Endothelial cell of umbilical vein (primary cell): ENCODE results near the gene CLSTN2. TPM values are rescaled to one million over a fixed set of nuclear protein-coding genes. Genes with fewer than 3 reads are reported as not detected.

ENCODE experiments used
- BruUV-seq: library from RNA; stranded (reverse); fragments of 400-500 nt; replicated peaks from 2 replicates; lab custom pipeline; 2021; lab: Mats Ljungman, UMichigan
- CTCF ChIA-PET: fragments of 300-600, 350-600 bp; sonication (Branson Sonifier 250); formaldehyde crosslinking; loops from one replicate; lab custom pipeline; 2021; ENCODE audit warnings: antibody characterized with exemption, inconsistent platforms; lab: Charles Lee
- POLR2A ChIA-PET: fragments of 300-600, 350-600 bp; sonication (Branson Sonifier 250); formaldehyde crosslinking; loops from one replicate; lab custom pipeline; 2021; ENCODE audit warnings: antibody characterized with exemption, inconsistent platforms; lab: Charles Lee
- DNase-seq: peaks from one replicate; pipeline ENCODE4 v3.0.0-alpha.2; 2011; ENCODE audit warnings: low read depth, low spot score
- FAIRE-seq: peaks from 2 replicates; lab custom pipeline; 2011; peaks lifted over from hg19 to GRCh38; lab: Jason Lieb, UNC
- H2AFZ ChIP-seq: 2 replicates; pipeline ENCODE4 v1.6.0; 2012; ENCODE audit warnings: low read depth, low read length, control low read depth, inconsistent platforms
- H3K27ac ChIP-seq: 2 replicates; pipeline ENCODE4 v1.5.1; 2011; ENCODE audit warnings: low read depth, mild to moderate bottlenecking, control low read depth, low read length, moderate library complexity; ENCODE audit not compliant: insufficient read depth
- H3K27me3 ChIP-seq, 2 experiments: 2 replicates each; pipeline versions ENCODE4 v1.6.0 to v1.6.1; 2011; ENCODE audit warnings: low read length in 2 of 2, mixed read lengths in 1 of 2; ENCODE audit not compliant: control insufficient read depth in 2 of 2, insufficient read depth in 2 of 2
- H3K36me3 ChIP-seq, 2 experiments: 2 replicates in 1 of 2; 3 replicates in 1 of 2; pipeline ENCODE4 v1.5.1; 2011; ENCODE audit warnings: low read length in 2 of 2, mild to moderate bottlenecking in 1 of 2, moderate library complexity in 1 of 2; ENCODE audit not compliant: control insufficient read depth in 2 of 2, insufficient read depth in 2 of 2; ENCODE audit errors: extremely low read depth in 1 of 2
- H3K4me1 ChIP-seq: 3 replicates; pipeline ENCODE4 v1.5.1; 2011; ENCODE audit warnings: mild to moderate bottlenecking, low read length; ENCODE audit not compliant: control insufficient read depth, insufficient read depth; ENCODE audit errors: extremely low read depth
- H3K4me2 ChIP-seq: 2 replicates; pipeline ENCODE4 v1.6.1; 2011; ENCODE audit warnings: low read length, control low read depth, mixed read lengths; ENCODE audit not compliant: insufficient read depth
- H3K4me3 ChIP-seq, 3 experiments: fragments of 200-600 bp in 1 of 3; sonication (generic), shearing (Covaris generic) in 1 of 3; replicated peaks in 1 of 3; 2 replicates each; pipeline ENCODE4 v1.5.1; 2011 to 2016; ENCODE audit warnings: control low read depth in 3 of 3, low read length in 3 of 3, mild to moderate bottlenecking in 2 of 3, inconsistent platforms in 1 of 3, low read depth in 1 of 3, moderate library complexity in 1 of 3; ENCODE audit not compliant: insufficient read depth in 1 of 3
- H3K79me2 ChIP-seq: 2 replicates; pipeline ENCODE4 v1.6.0; 2012; ENCODE audit warnings: low read length, inconsistent platforms; ENCODE audit not compliant: control insufficient read depth, insufficient read depth
- H3K9ac ChIP-seq: replicated peaks from 2 replicates; pipeline ENCODE3; 2011; ENCODE audit warnings: low read length, control low read depth; ENCODE audit not compliant: insufficient read depth; ENCODE audit errors: extremely low read depth
- H3K9me1 ChIP-seq: replicated peaks from 3 replicates; pipeline ENCODE4 v1.6.0; 2011; ENCODE audit warnings: mild to moderate bottlenecking, low read length; ENCODE audit not compliant: control insufficient read depth, insufficient read depth; ENCODE audit errors: extremely low read depth
- H3K9me3 ChIP-seq: replicated peaks from 2 replicates; pipeline ENCODE4 v1.5.1; 2012; ENCODE audit warnings: low read length, inconsistent platforms; ENCODE audit not compliant: control insufficient read depth, insufficient read depth
- H4K20me1 ChIP-seq: replicated peaks from 2 replicates; pipeline ENCODE3; 2011; ENCODE audit warnings: mild to moderate bottlenecking, low read length; ENCODE audit not compliant: control insufficient read depth, insufficient read depth; ENCODE audit errors: extremely low read depth
- EZH2 ChIP-seq: IDR thresholded peaks from 2 replicates; pipeline ENCODE4 v1.6.1; 2012; ENCODE audit warnings: borderline replicate concordance, low read depth, mild to moderate bottlenecking, moderate library complexity, low read length, inconsistent platforms; ENCODE audit not compliant: severe bottlenecking
- FOS ChIP-seq: IDR thresholded peaks from 2 replicates; pipeline ENCODE4 v1.6.1; 2011; ENCODE audit warnings: mild to moderate bottlenecking, low read length, moderate library complexity, borderline replicate concordance; ENCODE audit not compliant: insufficient read depth
- GATA2 ChIP-seq: IDR thresholded peaks from 2 replicates; pipeline ENCODE4 v1.7.0; 2011; ENCODE audit warnings: low read depth, mild to moderate bottlenecking, moderate library complexity, mixed read lengths, low read length; ENCODE audit not compliant: insufficient read length, insufficient read depth
- JUN ChIP-seq: IDR thresholded peaks from 2 replicates; pipeline ENCODE4 v1.6.1; 2011; ENCODE audit warnings: borderline replicate concordance, low read depth; ENCODE audit not compliant: insufficient read length, insufficient read depth
- MYC ChIP-seq: IDR thresholded peaks from one replicate; pipeline ENCODE4 v1.6.1; 2011; ENCODE audit warnings: mild to moderate bottlenecking, low read depth, low read length
- POLR2A ChIP-seq: IDR thresholded peaks from 2 replicates; pipeline ENCODE4 v1.6.1; 2012; ENCODE audit warnings: low read depth, mild to moderate bottlenecking, control low read depth, low read length
- POLR2AphosphoS5 ChIP-seq: IDR thresholded peaks from 2 replicates; pipeline ENCODE4 v1.6.1; 2012; ENCODE audit warnings: low read depth, mild to moderate bottlenecking, control low read depth, low read length, moderate library complexity; ENCODE audit not compliant: insufficient read depth
- dilution Hi-C: fragments of 300-500 bp; cut with MboI; formaldehyde crosslinking; loops from one replicate; pipeline ENCODE4 v1.15.0; 2019; ENCODE audit warnings: low sequenced_read_pairs; ENCODE audit not compliant: extremely low pct_ligation_motif_present
- intact Hi-C: fragments of 100-400 bp; cut with micrococcal nuclease; formaldehyde crosslinking; loops from one replicate; pipeline ENCODE4 v1.10.0; 2022
- polyA plus RNA-seq, 4 experiments: library from polyadenylated mRNA; depleted of rRNA in 3 of 4; stranded (reverse) in 3 of 4; unstranded in 1 of 4; fragments of >200 nt; gene quantifications; 2 replicates each; pipeline versions ENCODE4 v1.2.1 to v1.2.3, GENCODE V29; 2011 to 2012; ENCODE audit warnings: missing spikeins in 1 of 4
- total RNA-seq: library from RNA; stranded (reverse); gene quantifications from 2 replicates; pipeline ENCODE4 v1.2.3, GENCODE V29; 2021
- TF ChIP-seq, protein P1 (sequence below): IDR thresholded peaks from 2 replicates; pipeline ENCODE4 v1.6.1; 2011; ENCODE audit not compliant: insufficient read depth, insufficient read length
- TF ChIP-seq, protein P2 (sequence below), 2 donors: IDR thresholded peaks; 1 replicate in 1 of 2; 2 replicates in 1 of 2; pipeline ENCODE4 v1.5.1; 2011; ENCODE audit warnings: low read length in 2 of 2, mild to moderate bottlenecking in 2 of 2, moderate library complexity in 2 of 2, control low read depth in 1 of 2, inconsistent platforms in 1 of 2, low read depth in 1 of 2; ENCODE audit not compliant: insufficient read depth in 1 of 2; ENCODE audit errors: extremely low read depth in 1 of 2

Gene CLSTN2
- total and polyA plus RNA-seq, 2 donors (not counting 3 experiments of a cell fraction or from before 2014, with no cell fraction given): 0.26 to 0.38 TPM

DNA sequence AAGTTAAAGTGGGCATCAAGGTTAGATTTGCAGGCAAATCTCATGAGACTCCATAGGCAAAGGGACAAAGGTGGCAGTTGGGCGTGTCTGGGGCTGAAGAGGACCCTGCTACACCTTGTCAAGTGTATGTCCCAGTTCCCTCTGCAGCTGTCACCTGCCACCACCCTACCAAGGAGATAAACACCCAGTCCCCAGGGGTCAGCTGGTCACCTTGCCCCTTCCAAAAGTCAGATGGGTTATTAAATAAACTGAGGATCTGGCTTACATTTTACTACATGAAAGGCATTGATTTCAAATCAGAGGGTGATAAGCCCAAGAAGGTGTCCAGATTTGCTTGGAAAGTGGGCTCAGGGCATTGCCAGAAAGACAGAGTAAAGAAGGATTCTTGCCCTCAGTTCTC is 494.8 kb downstream of the CLSTN2 start:
- no peak for TF ChIP-seq MYC
- no peak for TF ChIP-seq POLR2AphosphoS5
- TF ChIP-seq EZH2: no peak
- TF ChIP-seq JUN: no peak
- no peak for TF ChIP-seq FOS
- TF ChIP-seq, protein P1, sequence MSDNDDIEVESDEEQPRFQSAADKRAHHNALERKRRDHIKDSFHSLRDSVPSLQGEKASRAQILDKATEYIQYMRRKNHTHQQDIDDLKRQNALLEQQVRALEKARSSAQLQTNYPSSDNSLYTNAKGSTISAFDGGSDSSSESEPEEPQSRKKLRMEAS: no peak
- no peak for TF ChIP-seq POLR2A
- TF ChIP-seq, protein P2, sequence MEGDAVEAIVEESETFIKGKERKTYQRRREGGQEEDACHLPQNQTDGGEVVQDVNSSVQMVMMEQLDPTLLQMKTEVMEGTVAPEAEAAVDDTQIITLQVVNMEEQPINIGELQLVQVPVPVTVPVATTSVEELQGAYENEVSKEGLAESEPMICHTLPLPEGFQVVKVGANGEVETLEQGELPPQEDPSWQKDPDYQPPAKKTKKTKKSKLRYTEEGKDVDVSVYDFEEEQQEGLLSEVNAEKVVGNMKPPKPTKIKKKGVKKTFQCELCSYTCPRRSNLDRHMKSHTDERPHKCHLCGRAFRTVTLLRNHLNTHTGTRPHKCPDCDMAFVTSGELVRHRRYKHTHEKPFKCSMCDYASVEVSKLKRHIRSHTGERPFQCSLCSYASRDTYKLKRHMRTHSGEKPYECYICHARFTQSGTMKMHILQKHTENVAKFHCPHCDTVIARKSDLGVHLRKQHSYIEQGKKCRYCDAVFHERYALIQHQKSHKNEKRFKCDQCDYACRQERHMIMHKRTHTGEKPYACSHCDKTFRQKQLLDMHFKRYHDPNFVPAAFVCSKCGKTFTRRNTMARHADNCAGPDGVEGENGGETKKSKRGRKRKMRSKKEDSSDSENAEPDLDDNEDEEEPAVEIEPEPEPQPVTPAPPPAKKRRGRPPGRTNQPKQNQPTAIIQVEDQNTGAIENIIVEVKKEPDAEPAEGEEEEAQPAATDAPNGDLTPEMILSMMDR (IDR thresholded peaks at IDR 0.05; ENCODE audit: extremely low read depth in 1 of 2, insufficient read depth in 1 of 2, low read depth in 1 of 2, low read length in 2 of 2): no peak
- no peak for TF ChIP-seq GATA2
- H4K20me1 ChIP-seq: no peaks in the 10 kb centered on the region
- intact Hi-C loops (no loop called here), dilution Hi-C loops (no loop called here)
- H3K9me1 ChIP-seq: no peaks in the 10 kb centered on the region
- H3K36me3 ChIP-seq: no peaks in the 10 kb centered on the region
- FAIRE-seq (no peak), DNase-seq (no peak)
- H3K4me1 ChIP-seq: no peaks in the 10 kb centered on the region
- no peaks in the 10 kb centered on the region for H3K79me2 ChIP-seq
- no peak overlapping the region for H2AFZ ChIP-seq
- H3K4me2 ChIP-seq: no peak overlapping the region
- no TSS peak for BruUV-seq
- ChIA-PET CTCF (no interaction called here), POLR2A (no interaction called here)
- H3K27ac ChIP-seq: no peak overlapping the region
- H3K9ac ChIP-seq: no peak overlapping the region
- H3K9me3 ChIP-seq: no peaks in the 10 kb centered on the region
- no peak overlapping the region for H3K4me3 ChIP-seq
- no peaks in the 10 kb centered on the region for H3K27me3 ChIP-seq
